Psoas muscle (tissue), 8 donors: ENCODE results near the gene C1S. TPM values are rescaled to one million over a fixed set of nuclear protein-coding genes. Genes with fewer than 3 reads are reported as not detected.

ENCODE experiments used
- ATAC-seq, 4 donors: fragments of 200-7000 bp; cut with Tn5 transposase; one replicate each; pipeline ENCODE4 v1.9.1; 2020; ENCODE audit warnings: moderate library complexity in 3 of 4, mild to moderate bottlenecking in 2 of 4
- DNase-seq, 2 donors: peaks; one replicate each; pipeline ENCODE4 v3.0.0-alpha.2; 2020
- H3K27ac ChIP-seq: fragments of 200-600 bp; one replicate; pipeline ENCODE4 v1.8.0; 2022
- H3K27me3 ChIP-seq, 3 donors: fragments of 200-600 bp in 1 of 3; one replicate each; pipeline versions ENCODE4 v1.6.1 to v1.8.0; 2013 to 2022; ENCODE audit warnings: low read length in 2 of 3, mild to moderate bottlenecking in 2 of 3, moderate library complexity in 1 of 3; ENCODE audit not compliant: insufficient read depth in 3 of 3
- H3K36me3 ChIP-seq, 2 donors: fragments of 200-600 bp in 1 of 2; one replicate each; pipeline versions ENCODE4 v1.6.1 to v1.8.0; 2013 to 2022; ENCODE audit warnings: low read depth in 1 of 2, mild to moderate bottlenecking in 1 of 2, moderate library complexity in 1 of 2; ENCODE audit not compliant: insufficient read depth in 1 of 2
- H3K4me1 ChIP-seq: fragments of 200-600 bp; one replicate; pipeline ENCODE4 v1.8.0; 2022
- H3K4me3 ChIP-seq: fragments of 200-600 bp; one replicate; pipeline ENCODE4 v1.8.0; 2022; ENCODE audit warnings: mild to moderate bottlenecking
- H3K9me3 ChIP-seq: fragments of 200-600 bp; one replicate; pipeline ENCODE4 v1.8.0; 2022
- WGBS, 3 donors: extraction: QIAGEN DNeasy Blood & Tissue Kit; methylation state at CpG; one replicate each; pipeline versions ENCODE4 v1.1.6 to v1.1.7; 2013; 5-methylcytosine and 5-hydroxymethylcytosine counted together
- intact Hi-C, 2 donors: fragments of 100-400 bp; cut with DNase I; formaldehyde crosslinking; loops; one replicate each; pipeline versions ENCODE4 v1.11.0 to v1.14.2; 2022
- polyA plus RNA-seq, 3 donors: library from polyadenylated mRNA; stranded (reverse); fragments of 200-250 nt; gene quantifications; one replicate each; pipeline ENCODE4 v1.2.3, GENCODE V29; 2013
- total RNA-seq, 4 donors: library from RNA; stranded (reverse); fragmentation: NEBNext Ultra II Directional in 2 of 4; extraction: Animal tissue kit (Norgen Biotek cat#: 25700) in 2 of 4; gene quantifications; one replicate each; pipeline versions ENCODE4 v1.2.1 to v1.2.4, GENCODE V29; 2021 to 2023
- TF ChIP-seq, protein P1 (sequence below): fragments of 200-600 bp; IDR thresholded peaks from one replicate; pipeline ENCODE4 v1.8.0; 2022; ENCODE audit warnings: antibody characterized with exemption
- donor health status: healthy with polysubstance abuse.
- donor health status: DM: no; HTN: no; CAD: no; lungs with moderate emphysema.
- donor health status: Bipolar disorder and iron deficiency.
- donor health status: healthy.
- donor health status: DM: yes; HTN: yes; CAD: no.
- donor health status: DM: no; HTN: no; CAD: no.
- donor health status: DM: no; HTN: no; CAD: no.
- donor health status: DM: yes; HTN: yes; CAD: no.

C1S gene
- total and polyA plus RNA-seq, 7 donors: 35.9 to 98.5 (median 49.0) TPM

DNA sequence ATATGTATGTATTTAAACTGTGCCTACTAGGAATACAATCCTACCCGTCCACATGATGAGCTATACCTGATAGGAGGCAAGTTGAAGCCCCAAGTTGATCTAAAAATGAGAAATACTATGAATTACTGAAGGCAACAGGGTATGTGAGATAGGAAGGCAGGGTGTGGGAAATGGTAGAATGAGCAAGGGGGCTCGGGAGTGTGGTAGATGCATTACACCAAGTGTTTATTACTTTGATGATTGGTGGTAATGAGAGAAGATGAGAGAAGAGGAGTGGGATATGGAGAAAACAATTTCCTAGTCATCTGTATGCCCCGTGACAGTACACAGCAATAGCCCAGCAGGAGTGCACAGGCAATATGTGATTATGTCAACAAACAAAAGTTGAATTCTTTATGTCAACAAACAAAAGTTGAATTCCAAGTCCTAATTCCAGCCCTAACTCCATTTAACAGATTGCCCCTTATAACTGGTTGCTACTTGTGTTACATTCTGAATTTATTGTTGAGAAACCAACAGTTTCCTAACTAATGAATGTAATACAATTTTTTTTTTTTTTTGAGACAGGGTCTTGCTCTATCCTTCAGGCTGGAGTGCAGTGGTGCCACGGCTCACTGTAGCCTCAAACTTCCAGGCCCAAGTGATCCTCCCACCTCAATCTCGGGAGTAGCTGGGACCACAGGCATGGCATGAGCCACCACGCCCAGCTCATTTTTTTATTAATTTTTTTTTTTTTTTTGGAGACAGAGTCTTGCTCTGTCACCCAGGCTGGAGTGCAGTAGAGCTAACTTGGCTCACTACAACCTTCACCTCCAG, 44.8 kb upstream of the C1S start:
- no peaks in the 10 kb centered on the region for H3K27me3 ChIP-seq
- DNase-seq (no peak), ATAC-seq (no peak)
- H3K27ac ChIP-seq: no peak overlapping the region
- peaks cover 50% of the 10 kb centered on the region for H3K4me1 ChIP-seq
- H3K9me3 ChIP-seq: no peaks in the 10 kb centered on the region
- 63 to 78% (median 64%) methylated on average over 6 of the region's 6 CpGs for WGBS, 3 donors
- peak overlapping the region; percentile 97 for H3K4me3 ChIP-seq
- TF ChIP-seq, protein P1, sequence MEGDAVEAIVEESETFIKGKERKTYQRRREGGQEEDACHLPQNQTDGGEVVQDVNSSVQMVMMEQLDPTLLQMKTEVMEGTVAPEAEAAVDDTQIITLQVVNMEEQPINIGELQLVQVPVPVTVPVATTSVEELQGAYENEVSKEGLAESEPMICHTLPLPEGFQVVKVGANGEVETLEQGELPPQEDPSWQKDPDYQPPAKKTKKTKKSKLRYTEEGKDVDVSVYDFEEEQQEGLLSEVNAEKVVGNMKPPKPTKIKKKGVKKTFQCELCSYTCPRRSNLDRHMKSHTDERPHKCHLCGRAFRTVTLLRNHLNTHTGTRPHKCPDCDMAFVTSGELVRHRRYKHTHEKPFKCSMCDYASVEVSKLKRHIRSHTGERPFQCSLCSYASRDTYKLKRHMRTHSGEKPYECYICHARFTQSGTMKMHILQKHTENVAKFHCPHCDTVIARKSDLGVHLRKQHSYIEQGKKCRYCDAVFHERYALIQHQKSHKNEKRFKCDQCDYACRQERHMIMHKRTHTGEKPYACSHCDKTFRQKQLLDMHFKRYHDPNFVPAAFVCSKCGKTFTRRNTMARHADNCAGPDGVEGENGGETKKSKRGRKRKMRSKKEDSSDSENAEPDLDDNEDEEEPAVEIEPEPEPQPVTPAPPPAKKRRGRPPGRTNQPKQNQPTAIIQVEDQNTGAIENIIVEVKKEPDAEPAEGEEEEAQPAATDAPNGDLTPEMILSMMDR: no peak
- peaks cover 2 to 21% of the 10 kb centered on the region in 2 donors for H3K36me3 ChIP-seq
- intact Hi-C loops: loop anchor here in 1 of 2 donors (5.0 kb wide), 1 partner anchor 48 kb away; no protein-coding TSS in a partner anchor

DNA sequence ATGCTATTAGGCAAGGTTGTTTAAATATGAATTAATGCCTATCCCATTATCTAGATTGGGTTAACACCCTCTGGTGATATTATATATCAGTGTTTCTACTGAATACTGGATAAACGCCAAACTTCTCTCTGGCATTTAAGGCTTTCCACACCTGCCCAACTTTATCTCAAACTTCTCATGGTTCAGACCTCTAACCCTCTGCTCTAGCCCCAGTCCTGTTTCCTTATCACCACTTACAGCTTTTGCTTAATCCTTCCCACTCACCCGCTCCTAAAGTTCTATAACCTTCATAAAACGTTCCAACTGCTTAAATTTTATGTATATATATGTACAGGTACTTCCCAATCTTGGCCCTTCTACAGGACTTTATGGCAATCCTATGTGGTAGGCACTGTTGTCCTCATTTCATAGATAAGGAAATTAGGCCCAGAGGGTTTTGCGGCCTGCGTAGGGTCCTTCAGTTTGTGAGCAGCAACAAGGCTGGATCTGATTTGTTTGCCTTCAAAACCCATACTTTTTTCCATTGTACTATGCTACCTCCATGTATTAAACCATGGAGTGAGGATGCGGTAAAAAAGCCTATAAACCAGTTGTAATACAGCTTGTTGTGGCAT, 43.5 kb upstream of the C1S start:
- DNase-seq (no peak), ATAC-seq (no peak)
- Histone ChIP-seq H3K4me1 (peaks cover 37% of the 10 kb centered on the region), H3K9me3 (no peaks in the 10 kb centered on the region), H3K4me3 (peak overlapping the region; percentile 97), H3K27ac (peak overlapping the region; percentile 94), H3K36me3 (peaks cover 2 to 21% of the 10 kb centered on the region in 2 donors), H3K27me3 (no peaks in the 10 kb centered on the region)
- intact Hi-C loops: loop anchor here in 1 of 2 donors (5.0 kb wide), 1 partner anchor 50 kb away; no protein-coding TSS in a partner anchor
- TF ChIP-seq, protein P1: no peak
- 68 to 77% (median 68%) methylated on average over 6 of the region's 6 CpGs for WGBS, 3 donors

DNA sequence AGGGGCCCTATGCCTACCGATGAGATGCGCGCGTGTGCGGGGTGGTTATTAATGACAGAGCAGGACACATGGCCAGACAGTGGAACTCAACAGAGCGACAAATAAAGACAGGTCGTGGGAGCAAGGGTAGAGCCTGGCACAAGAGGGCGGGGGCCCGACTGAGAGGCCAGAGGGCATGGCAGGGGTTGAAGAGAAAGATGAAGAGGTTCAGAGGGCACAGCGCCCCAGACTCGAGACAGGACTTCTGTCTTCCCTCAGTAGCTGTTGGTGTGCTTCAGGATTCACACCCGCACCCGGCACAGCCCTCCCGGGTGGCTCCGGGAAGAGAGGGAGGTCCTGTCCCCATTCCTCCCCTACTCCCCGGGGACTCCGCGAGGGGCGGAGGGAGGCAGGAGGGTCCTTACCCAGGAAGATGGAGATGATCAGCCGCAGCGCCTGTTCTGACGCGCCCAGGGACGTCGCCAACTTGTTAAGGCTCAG, 42.6 kb upstream of the C1S start:
- Histone ChIP-seq H3K27ac (peak overlapping the region; percentile 94), H3K4me3 (peak overlapping the region; percentile 97), H3K9me3 (no peaks in the 10 kb centered on the region), H3K36me3 (peaks cover 2 to 19% of the 10 kb centered on the region in 2 donors), H3K27me3 (no peaks in the 10 kb centered on the region), H3K4me1 (peaks cover 31% of the 10 kb centered on the region)
- peak in 1 of 2 donors; percentile 61 for DNase-seq
- intact Hi-C loops: loop anchor here (2.0 to 5.0 kb wide), 2 partner anchors 51 to 73 kb away; partner anchors contain the start of gene C12orf57 (in 1 of the 2)
- 0 to 2% (median 1%) methylated on average over 21 to 25 of the region's 25 CpGs for WGBS, 3 donors
- peak; percentile 33 to 62 (median 51) for ATAC-seq
- TF ChIP-seq, protein P1: no peak

DNA sequence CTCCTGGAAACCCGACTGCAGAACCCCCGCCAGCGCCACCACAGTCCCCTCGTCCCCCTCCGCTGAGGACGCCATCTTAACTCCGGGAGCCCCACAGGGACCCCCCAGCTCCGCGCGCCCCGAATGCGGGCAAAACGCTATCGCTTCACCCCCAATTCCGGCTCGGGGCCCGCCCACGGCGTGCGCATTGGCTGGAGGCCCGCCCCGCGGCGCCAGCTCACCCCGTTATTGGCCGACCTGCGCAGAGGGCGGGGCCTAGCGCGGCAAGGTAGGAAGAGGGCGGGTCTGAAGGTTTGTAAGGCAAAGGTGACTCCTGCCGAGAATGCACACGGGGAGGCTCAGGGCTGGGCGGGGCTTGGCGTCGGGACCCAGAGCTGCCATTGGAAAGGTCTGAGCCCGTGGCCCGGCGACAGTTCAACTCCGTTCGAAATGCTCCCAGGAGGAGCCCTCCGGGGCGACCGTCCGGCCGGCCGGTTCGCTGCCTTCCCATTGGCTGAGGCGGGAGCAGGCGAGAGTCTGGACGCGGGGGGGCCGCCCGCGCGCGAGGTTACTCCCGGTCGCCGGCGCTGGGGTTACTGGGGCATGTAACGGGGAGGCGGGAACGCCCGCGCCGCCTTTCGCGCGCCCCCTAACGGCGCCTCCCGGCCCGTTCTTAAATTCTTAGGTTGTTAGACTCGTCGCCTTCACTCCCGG, 42.0 kb upstream of the C1S start, which contains the start of gene LPCAT3:
LPCAT3 (minus strand) TSS at position 127 of the 693 bp plus-strand sequence; CDS start at position 75, 52 bp downstream.
- peak within 1 kb of the TSS; percentile 97 for H3K4me3 ChIP-seq
- peak; percentile 99 for DNase-seq
- H3K4me1 ChIP-seq: peaks cover 31% of the 10 kb centered on the region
- 0 to 1% (median 0%) methylated on average over 49 to 77 of the region's 77 CpGs for WGBS, 3 donors
- peak within 1 kb of the TSS; percentile 94 for H3K27ac ChIP-seq
- TF ChIP-seq, protein P1: peak; percentile 81
- H3K9me3 ChIP-seq: no peaks in the 10 kb centered on the region
- no peaks in the 10 kb centered on the region for H3K27me3 ChIP-seq
- H3K36me3 ChIP-seq: peaks cover 2 to 13% of the 10 kb centered on the region in 2 donors
- intact Hi-C loops: loop anchor here (2.0 to 5.0 kb wide), 2 partner anchors 51 to 74 kb away; partner anchors contain the start of gene C12orf57 (in 1 of the 2)
- peak; percentile 92 to 97 (median 95) for ATAC-seq
